WTC11 (cell line): Measurements from ENCODE around the gene KLF13. TPM values are rescaled to one million over a fixed set of nuclear protein-coding genes. Genes with fewer than 3 reads are reported as not detected.

Source experiments
- ATAC-seq: fragments of 200-7000 bp; cut with Tn5 transposase; 2 replicates; pipeline ENCODE4 v1.10.0; 2021; ENCODE audit warnings: mild to moderate bottlenecking, moderate library complexity
- CTCF ChIA-PET: fragments of 300-600 bp; sonication (Branson Sonifier 250); formaldehyde crosslinking; loops from one replicate; lab custom pipeline; 2021; ENCODE audit warnings: antibody characterized with exemption; lab: Charles Lee
- POLR2A ChIA-PET: fragments of 350-600 bp; sonication (Branson Sonifier 250); formaldehyde crosslinking; loops from one replicate; lab custom pipeline; 2021; ENCODE audit warnings: antibody characterized with exemption; lab: Charles Lee
- DNase-seq: peaks from one replicate; pipeline ENCODE4 v3.0.0; 2021; ENCODE audit warnings: low spot score
- H3K27ac Mint-ChIP-seq: 2 replicates; pipeline ENCODE4 v1.8.0; 2021; ENCODE audit warnings: mixed read lengths
- H3K27me3 Mint-ChIP-seq: 2 replicates; pipeline ENCODE4 v1.8.0; 2021; ENCODE audit warnings: low read depth, mild to moderate bottlenecking, moderate library complexity, mixed read lengths
- H3K36me3 Mint-ChIP-seq: 2 replicates; pipeline ENCODE4 v1.8.0; 2021; ENCODE audit warnings: mixed read lengths
- H3K4me1 Mint-ChIP-seq: 2 replicates; pipeline ENCODE4 v1.8.0; 2022; ENCODE audit warnings: mixed read lengths
- H3K4me3 Mint-ChIP-seq: 2 replicates; pipeline ENCODE4 v1.8.0; 2021; ENCODE audit warnings: mild to moderate bottlenecking, moderate library complexity, mixed read lengths
- H3K9me3 Mint-ChIP-seq: 2 replicates; pipeline ENCODE4 v1.8.0; 2021; ENCODE audit warnings: mixed read lengths
- ATF6 ChIP-seq: sonication (generic); formaldehyde crosslinking; IDR thresholded peaks from 2 replicates; pipeline ENCODE4 v1.8.1; 2023; ENCODE audit warnings: mild to moderate bottlenecking, missing genetic modification reagents
- CREM ChIP-seq: sonication (generic); formaldehyde crosslinking; IDR thresholded peaks from 2 replicates; pipeline ENCODE4 v1.8.1; 2022; ENCODE audit warnings: mild to moderate bottlenecking, missing genetic modification reagents, moderate library complexity
- E2F4 ChIP-seq: sonication (generic); formaldehyde crosslinking; IDR thresholded peaks from 2 replicates; pipeline ENCODE4 v1.8.1; 2022; ENCODE audit warnings: low read depth, mild to moderate bottlenecking, moderate library complexity, missing genetic modification reagents, borderline replicate concordance
- EMX1 ChIP-seq: fragments of 250-450 bp; sonication (Bioruptor Pico); IDR thresholded peaks from 2 replicates; pipeline ENCODE4 v1.8.0; 2021; ENCODE audit warnings: mild to moderate bottlenecking
- FOXJ3 ChIP-seq: sonication (generic); formaldehyde crosslinking; IDR thresholded peaks from 2 replicates; pipeline ENCODE4 v1.9.0; 2021; ENCODE audit warnings: missing genetic modification reagents, mild to moderate bottlenecking, borderline replicate concordance
- GTF2I ChIP-seq: fragments of 250-450 bp; sonication (Bioruptor Pico); conservative IDR thresholded peaks from 2 replicates; pipeline ENCODE4 v1.4.0; 2021; ENCODE audit warnings: mild to moderate bottlenecking
- MYBL2 ChIP-seq: sonication (generic); formaldehyde crosslinking; IDR thresholded peaks from 2 replicates; pipeline ENCODE4 v1.8.1; 2023; ENCODE audit warnings: mild to moderate bottlenecking, moderate library complexity, missing genetic modification reagents
- NFE2L1 ChIP-seq: sonication (generic); formaldehyde crosslinking; IDR thresholded peaks from 2 replicates; pipeline ENCODE4 v1.8.1; 2023; ENCODE audit warnings: missing genetic modification reagents
- NFYB ChIP-seq: sonication (generic); formaldehyde crosslinking; conservative IDR thresholded peaks from 2 replicates; pipeline ENCODE4 v1.8.0; 2022; ENCODE audit warnings: low read depth, missing genetic modification reagents
- NR1H2 ChIP-seq: sonication (generic); formaldehyde crosslinking; IDR thresholded peaks from 2 replicates; pipeline ENCODE4 v1.9.0; 2021; ENCODE audit warnings: mild to moderate bottlenecking, moderate library complexity, missing genetic modification reagents
- NR2C2 ChIP-seq: sonication (generic); formaldehyde crosslinking; IDR thresholded peaks from 2 replicates; pipeline ENCODE4 v1.8.0; 2022; ENCODE audit warnings: mild to moderate bottlenecking, missing genetic modification reagents
- NR3C1 ChIP-seq: sonication (generic); formaldehyde crosslinking; conservative IDR thresholded peaks from 2 replicates; pipeline ENCODE4 v1.8.1; 2023; ENCODE audit warnings: low read depth, mild to moderate bottlenecking, missing genetic modification reagents
- PRRX2 ChIP-seq: fragments of 250-450 bp; sonication (Bioruptor Pico); IDR thresholded peaks from 2 replicates; pipeline ENCODE4 v1.8.0; 2021; ENCODE audit warnings: mild to moderate bottlenecking
- RELA ChIP-seq: sonication (generic); formaldehyde crosslinking; IDR thresholded peaks from 2 replicates; pipeline ENCODE4 v1.8.1; 2022; ENCODE audit warnings: missing genetic modification reagents, mild to moderate bottlenecking, borderline replicate concordance
- RORB ChIP-seq: fragments of 250-450 bp; sonication (Bioruptor Pico); IDR thresholded peaks from 2 replicates; pipeline ENCODE4 v1.9.0; 2021; ENCODE audit warnings: mild to moderate bottlenecking
- SMAD3 ChIP-seq: sonication (generic); formaldehyde crosslinking; IDR thresholded peaks from 2 replicates; pipeline ENCODE4 v1.8.0; 2022; ENCODE audit warnings: missing genetic modification reagents, mild to moderate bottlenecking, borderline replicate concordance
- TEAD1 ChIP-seq: sonication (generic); formaldehyde crosslinking; IDR thresholded peaks from 2 replicates; pipeline ENCODE4 v1.8.0; 2022; ENCODE audit warnings: mild to moderate bottlenecking, missing genetic modification reagents
- USF2 ChIP-seq: sonication (generic); formaldehyde crosslinking; IDR thresholded peaks from 2 replicates; pipeline ENCODE4 v1.8.1; 2023; ENCODE audit warnings: mild to moderate bottlenecking, missing genetic modification reagents, moderate library complexity
- ZBTB21 ChIP-seq: sonication (generic); formaldehyde crosslinking; IDR thresholded peaks from 2 replicates; pipeline ENCODE4 v1.8.1; 2023; ENCODE audit warnings: mild to moderate bottlenecking, missing genetic modification reagents, borderline replicate concordance
- ZNF121 ChIP-seq: sonication (generic); formaldehyde crosslinking; IDR thresholded peaks from 2 replicates; pipeline ENCODE4 v1.8.0; 2023; ENCODE audit warnings: missing genetic modification reagents
- ZNF232 ChIP-seq: sonication (generic); formaldehyde crosslinking; IDR thresholded peaks from 2 replicates; pipeline ENCODE4 v1.8.0; 2022; ENCODE audit warnings: mild to moderate bottlenecking, missing genetic modification reagents
- ZNF263 ChIP-seq: sonication (generic); formaldehyde crosslinking; IDR thresholded peaks from 2 replicates; pipeline ENCODE4 v1.8.1; 2022; ENCODE audit warnings: low read depth, mild to moderate bottlenecking, moderate library complexity, missing genetic modification reagents
- ZNF416 ChIP-seq: fragments of 250-450 bp; sonication (Bioruptor Pico); IDR thresholded peaks from 2 replicates; pipeline ENCODE4 v1.9.0; 2021; ENCODE audit warnings: mild to moderate bottlenecking, inconsistent platforms
- ZNF425 ChIP-seq: fragments of 250-450 bp; sonication (Bioruptor Pico); conservative IDR thresholded peaks from 2 replicates; pipeline ENCODE4 v1.9.0; 2021; ENCODE audit warnings: mild to moderate bottlenecking
- total RNA-seq: library from RNA; stranded (reverse); gene quantifications from 3 replicates; pipeline ENCODE4 v1.2.3, GENCODE V29; 2021
- TF ChIP-seq, protein P1 (sequence below): fragments of 250-450 bp; sonication (Bioruptor Pico); IDR thresholded peaks from 2 replicates; pipeline ENCODE4 v1.9.0; 2021; ENCODE audit warnings: mild to moderate bottlenecking

The KLF13 gene
- total RNA-seq, 1 experiment from 2014 or later = 38.1 TPM

- CTCF ChIA-PET = no interaction called here
- no peaks in the 10 kb centered on the region for H3K27me3 Mint-ChIP-seq
- no peak for DNase-seq
- TF ChIP-seq ZNF416 (CRISPR knock-in tag) = no peak
- no peak for TF ChIP-seq MYBL2 (CRISPR knock-in tag)
- no peak for TF ChIP-seq RORB (CRISPR knock-in tag)
- TF ChIP-seq, protein P1, sequence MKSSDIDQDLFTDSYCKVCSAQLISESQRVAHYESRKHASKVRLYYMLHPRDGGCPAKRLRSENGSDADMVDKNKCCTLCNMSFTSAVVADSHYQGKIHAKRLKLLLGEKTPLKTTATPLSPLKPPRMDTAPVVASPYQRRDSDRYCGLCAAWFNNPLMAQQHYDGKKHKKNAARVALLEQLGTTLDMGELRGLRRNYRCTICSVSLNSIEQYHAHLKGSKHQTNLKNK (CRISPR knock-in tag) = no peak
- TF ChIP-seq, all 79 proteins: peak for 0
- peaks cover 3% of the 10 kb centered on the region; the same call in 1 of the 2 replicates for H3K36me3 Mint-ChIP-seq
- POLR2A ChIA-PET = no interaction called here
- ATAC-seq = peak; percentile 25; the same call in 1 of the 2 replicates
- H3K4me3 Mint-ChIP-seq = no peak overlapping the region
- H3K27ac Mint-ChIP-seq = no peak overlapping the region
- H3K9me3 Mint-ChIP-seq = peaks cover 21% of the 10 kb centered on the region
- peaks cover 15% of the 10 kb centered on the region for H3K4me1 Mint-ChIP-seq
These were observed 75.9 kb downstream of the KLF13 start for GRCh38 chr15:31402511-31403056.

DNA sequence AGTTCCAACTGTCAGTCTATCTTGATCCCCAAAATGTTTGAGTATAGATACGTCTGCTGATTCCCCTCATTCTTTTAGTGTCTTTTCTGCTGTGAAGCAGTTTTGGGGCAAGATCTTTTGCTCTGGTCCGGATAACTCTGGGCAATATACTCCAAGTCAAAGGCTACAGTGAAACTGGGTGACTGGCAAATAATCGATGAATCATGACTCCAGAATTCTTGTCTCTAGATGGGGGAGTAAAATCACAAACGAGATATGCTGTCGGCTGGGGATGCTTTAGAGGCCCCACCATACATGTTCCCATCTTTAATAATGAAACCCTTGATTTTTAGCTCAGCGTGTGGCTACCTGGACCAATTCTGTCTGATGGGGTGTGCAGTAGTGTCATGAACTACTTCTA is 76.5 kb downstream of the KLF13 start:
- ChIA-PET CTCF (no interaction called here), POLR2A (no interaction called here)
- H3K4me3 Mint-ChIP-seq = no peak overlapping the region
- DNase-seq (no peak), ATAC-seq (no peak)
- no peak overlapping the region for H3K27ac Mint-ChIP-seq
- H3K4me1 Mint-ChIP-seq = peaks cover 10% of the 10 kb centered on the region
- no peaks in the 10 kb centered on the region for H3K27me3 Mint-ChIP-seq
- H3K36me3 Mint-ChIP-seq = peaks cover 3% of the 10 kb centered on the region; the same call in 1 of the 2 replicates
- H3K9me3 Mint-ChIP-seq = peaks cover 21% of the 10 kb centered on the region
- TF ChIP-seq ZNF263 (CRISPR knock-in tag) (no peak), ZBTB21 (CRISPR knock-in tag) (no peak), ZNF425 (CRISPR knock-in tag) (no peak), ZNF121 (CRISPR knock-in tag) (no peak), EMX1 (CRISPR knock-in tag) (no peak), PRRX2 (CRISPR knock-in tag) (no peak), GTF2I (CRISPR knock-in tag) (no peak), ATF6 (CRISPR knock-in tag) (no peak), FOXJ3 (CRISPR knock-in tag) (no peak), NR1H2 (CRISPR knock-in tag) (no peak), NR2C2 (CRISPR knock-in tag) (no peak)

- Mint-ChIP-seq H3K27me3 (no peaks in the 10 kb centered on the region), H3K27ac (no peak overlapping the region), H3K4me1 (peaks cover 6% of the 10 kb centered on the region; the same call in 1 of the 2 replicates), H3K4me3 (no peak overlapping the region), H3K9me3 (peaks cover 24% of the 10 kb centered on the region), H3K36me3 (peaks cover 3% of the 10 kb centered on the region; the same call in 1 of the 2 replicates)
- ATAC-seq (no peak), DNase-seq (no peak)
- ChIA-PET POLR2A (no interaction called here), CTCF (no interaction called here)
- no peak for TF ChIP-seq CREM
- no peak for TF ChIP-seq USF2 (CRISPR knock-in tag)
- TF ChIP-seq E2F4 (CRISPR knock-in tag) = no peak
- no peak for TF ChIP-seq TEAD1 (CRISPR knock-in tag)
- no peak for TF ChIP-seq NFYB (CRISPR knock-in tag)
- TF ChIP-seq SMAD3 (CRISPR knock-in tag) = no peak
- TF ChIP-seq ZNF232 (CRISPR knock-in tag) = no peak
- TF ChIP-seq RORB (CRISPR knock-in tag) = no peak
- TF ChIP-seq NR3C1 (CRISPR knock-in tag) = no peak
- TF ChIP-seq NFE2L1 (CRISPR knock-in tag) = no peak
- TF ChIP-seq ZNF263 (CRISPR knock-in tag) = no peak
- no peak for TF ChIP-seq RELA (CRISPR knock-in tag)
These were observed 77.0 kb downstream of the KLF13 start for GRCh38 chr15:31403606-31404005.
